Measurements from ENCODE around the gene MPHOSPH6.
"Not testable (repeated sequence)": the region's sequence is repeated elsewhere in the genome, so short reads cannot be mapped to it uniquely, and the experiment has no call there.

The MPHOSPH6 gene

GRCh38 chr16:82175627-82176026 lies 5.6 kb upstream of the MPHOSPH6 start:
- no peak for DNase-seq (ENCODE audit: low read depth)

- DNase-seq (ENCODE audit: low read depth) = no peak
Measured at GRCh38 chr16:82167670-82168069, 2.4 kb downstream of the MPHOSPH6 start.

GRCh38 chr16:82160226-82160625 lies 9.8 kb downstream of the MPHOSPH6 start:
- no peak for DNase-seq (ENCODE audit: low read depth)

- DNase-seq (ENCODE audit: low read depth) = no peak
Measured at GRCh38 chr16:82157836-82158235, 12.2 kb downstream of the MPHOSPH6 start.

- DNase-seq (ENCODE audit: low read depth) = no peak
Measured at GRCh38 chr16:82157534-82157812, 12.6 kb downstream of the MPHOSPH6 start.

GRCh38 chr16:82156761-82157533 lies 13.1 kb downstream of the MPHOSPH6 start:
- no peak for DNase-seq (ENCODE audit: low read depth)

GRCh38 chr16:82152641-82153112 lies 17.3 kb downstream of the MPHOSPH6 start:
- DNase-seq (ENCODE audit: low read depth) = no peak

- no peak for DNase-seq (ENCODE audit: low read depth)
Measured at GRCh38 chr16:82152196-82152595, 17.8 kb downstream of the MPHOSPH6 start.

- no peak for DNase-seq (ENCODE audit: low read depth)
Measured at GRCh38 chr16:82150549-82150948, 19.5 kb downstream of the MPHOSPH6 start.

- DNase-seq (ENCODE audit: low read depth) = no peak
Measured at GRCh38 chr16:82149536-82149935, 20.5 kb downstream of the MPHOSPH6 start.

GRCh38 chr16:82147546-82147945 lies 22.5 kb downstream of the MPHOSPH6 start:
- DNase-seq (ENCODE audit: low read depth) = no peak

- DNase-seq (ENCODE audit: low read depth) = no peak
Measured at GRCh38 chr16:82146957-82147356, 23.1 kb downstream of the MPHOSPH6 start.

GRCh38 chr16:82146556-82146955 lies 23.5 kb downstream of the MPHOSPH6 start:
- DNase-seq (ENCODE audit: low read depth) = no peak

GRCh38 chr16:82139286-82139571 lies 30.8 kb downstream of the MPHOSPH6 start:
- DNase-seq (ENCODE audit: low read depth) = not testable (repeated sequence)

- no peak for DNase-seq (ENCODE audit: low read depth)
Measured at GRCh38 chr16:82138478-82139285, 31.3 kb downstream of the MPHOSPH6 start.

- no peak for DNase-seq (ENCODE audit: low read depth)
Measured at GRCh38 chr16:82137822-82138167, 32.2 kb downstream of the MPHOSPH6 start.

GRCh38 chr16:82136956-82137821 lies 32.8 kb downstream of the MPHOSPH6 start:
- no peak for DNase-seq (ENCODE audit: low read depth)

GRCh38 chr16:82135844-82136243 lies 34.2 kb downstream of the MPHOSPH6 start:
- no peak for DNase-seq (ENCODE audit: low read depth)

GRCh38 chr16:82134846-82135245 lies 35.2 kb downstream of the MPHOSPH6 start:
- DNase-seq (ENCODE audit: low read depth) = no peak

- no peak for DNase-seq (ENCODE audit: low read depth)
Measured at GRCh38 chr16:82133798-82134197, 36.2 kb downstream of the MPHOSPH6 start.

GRCh38 chr16:82129881-82130280 lies 40.1 kb downstream of the MPHOSPH6 start:
- no peak for DNase-seq (ENCODE audit: low read depth)

- DNase-seq (ENCODE audit: low read depth) = no peak
Measured at GRCh38 chr16:82124651-82125050, 45.4 kb downstream of the MPHOSPH6 start.

GRCh38 chr16:82119405-82119804 lies 50.6 kb downstream of the MPHOSPH6 start:
- DNase-seq (ENCODE audit: low read depth) = no peak

Data from stimulated activated CD8-positive, alpha-beta memory T cell treated with anti-CD3 and anti-CD28 coated beads, Interleukin-15, amount 100 ng/mL, for 1 hour (primary cell).